ENCODE data around the gene WDR75.
A peak's percentile ranks its signal among the peaks of the same experiment; 100 is the strongest.

The WDR75 gene

GRCh38 chr2:189516546-189516945 lies 75.3 kb downstream of the WDR75 start:
- no peak for TF ChIP-seq CTCF (conservative IDR thresholded peaks at IDR 0.05; ENCODE audit: low read depth, low read length)
- DNase-seq (ENCODE audit: low read depth), result no peak
- H3K4me3 ChIP-seq (ENCODE audit: low read length), result no peak overlapping the region

GRCh38 chr2:189517847-189518535 lies 76.7 kb downstream of the WDR75 start:
- TF ChIP-seq CTCF (conservative IDR thresholded peaks at IDR 0.05; ENCODE audit: low read depth, low read length), result no peak
- no peak overlapping the region for H3K4me3 ChIP-seq (ENCODE audit: low read length)
- DNase-seq (ENCODE audit: low read depth), result no peak

GRCh38 chr2:189519631-189520387 lies 78.5 kb downstream of the WDR75 start:
- no peak for TF ChIP-seq CTCF (conservative IDR thresholded peaks at IDR 0.05; ENCODE audit: low read depth, low read length)
- H3K4me3 ChIP-seq (ENCODE audit: low read length), result no peak overlapping the region
- no peak for DNase-seq (ENCODE audit: low read depth)

GRCh38 chr2:189521699-189522434 lies 80.6 kb downstream of the WDR75 start:
- no peak overlapping the region for H3K4me3 ChIP-seq (ENCODE audit: low read length)
- no peak for TF ChIP-seq CTCF (conservative IDR thresholded peaks at IDR 0.05; ENCODE audit: low read depth, low read length)
- no peak for DNase-seq (ENCODE audit: low read depth)

- DNase-seq (ENCODE audit: low read depth), result peak; percentile 71
- no peak for TF ChIP-seq CTCF (conservative IDR thresholded peaks at IDR 0.05; ENCODE audit: low read depth, low read length)
- H3K4me3 ChIP-seq (ENCODE audit: low read length), result no peak overlapping the region
These were observed 81.3 kb downstream of the WDR75 start for GRCh38 chr2:189522435-189523151.

- TF ChIP-seq CTCF (conservative IDR thresholded peaks at IDR 0.05; ENCODE audit: low read depth, low read length), result no peak
- DNase-seq (ENCODE audit: low read depth), result no peak
- H3K4me3 ChIP-seq (ENCODE audit: low read length), result no peak overlapping the region
These were observed 83.5 kb downstream of the WDR75 start for GRCh38 chr2:189524746-189525145.

Data from retinal pigment epithelial cell (primary cell).